Epithelial cell of proximal tubule (primary cell): ENCODE results near the gene CEP295NL. TPM values are rescaled to one million over a fixed set of nuclear protein-coding genes. Genes with fewer than 3 reads are reported as not detected.

ENCODE experiments used
- DNase-seq: peaks from one replicate; pipeline ENCODE4 v3.0.0-alpha.2; 2011; ENCODE audit warnings: low read depth
- H3K4me3 ChIP-seq: 2 replicates; pipeline ENCODE4 v1.5.1; 2011; ENCODE audit warnings: low read depth, mild to moderate bottlenecking, low read length
- total RNA-seq: library from RNA; depleted of rRNA; stranded (reverse); fragments of >200 nt; gene quantifications from 2 replicates; pipeline ENCODE4 v1.2.3, GENCODE V29; 2015
- TF ChIP-seq, protein P1 (sequence below): conservative IDR thresholded peaks from 2 replicates; pipeline ENCODE4 v1.5.1; 2012; ENCODE audit warnings: low read depth, mild to moderate bottlenecking, low read length

CEP295NL gene
- total RNA-seq, 1 donor from 2014 or later = 0.29 TPM

DNA sequence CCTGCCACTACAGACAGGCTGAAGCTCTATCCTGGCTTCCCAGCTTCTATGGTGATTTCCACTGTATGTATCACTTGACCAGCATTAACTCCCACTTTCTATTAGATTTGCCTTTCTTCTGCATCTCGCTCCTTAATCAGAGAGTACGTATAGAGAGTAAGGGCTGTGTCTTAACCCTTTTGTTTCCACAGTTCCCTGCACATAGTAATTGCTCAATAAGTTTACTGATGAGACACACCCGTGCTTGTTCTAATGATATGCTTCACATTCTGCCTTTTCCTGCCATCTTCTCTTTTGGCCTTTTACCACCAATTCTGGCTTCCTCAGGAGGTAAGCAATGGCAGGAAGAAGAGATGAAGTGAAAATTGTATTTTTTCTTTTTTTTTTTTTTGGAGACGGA is 41.8 kb downstream of the CEP295NL start:
- TF ChIP-seq, protein P1, sequence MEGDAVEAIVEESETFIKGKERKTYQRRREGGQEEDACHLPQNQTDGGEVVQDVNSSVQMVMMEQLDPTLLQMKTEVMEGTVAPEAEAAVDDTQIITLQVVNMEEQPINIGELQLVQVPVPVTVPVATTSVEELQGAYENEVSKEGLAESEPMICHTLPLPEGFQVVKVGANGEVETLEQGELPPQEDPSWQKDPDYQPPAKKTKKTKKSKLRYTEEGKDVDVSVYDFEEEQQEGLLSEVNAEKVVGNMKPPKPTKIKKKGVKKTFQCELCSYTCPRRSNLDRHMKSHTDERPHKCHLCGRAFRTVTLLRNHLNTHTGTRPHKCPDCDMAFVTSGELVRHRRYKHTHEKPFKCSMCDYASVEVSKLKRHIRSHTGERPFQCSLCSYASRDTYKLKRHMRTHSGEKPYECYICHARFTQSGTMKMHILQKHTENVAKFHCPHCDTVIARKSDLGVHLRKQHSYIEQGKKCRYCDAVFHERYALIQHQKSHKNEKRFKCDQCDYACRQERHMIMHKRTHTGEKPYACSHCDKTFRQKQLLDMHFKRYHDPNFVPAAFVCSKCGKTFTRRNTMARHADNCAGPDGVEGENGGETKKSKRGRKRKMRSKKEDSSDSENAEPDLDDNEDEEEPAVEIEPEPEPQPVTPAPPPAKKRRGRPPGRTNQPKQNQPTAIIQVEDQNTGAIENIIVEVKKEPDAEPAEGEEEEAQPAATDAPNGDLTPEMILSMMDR = no peak
- DNase-seq = no peak
- no peak overlapping the region for H3K4me3 ChIP-seq

DNA sequence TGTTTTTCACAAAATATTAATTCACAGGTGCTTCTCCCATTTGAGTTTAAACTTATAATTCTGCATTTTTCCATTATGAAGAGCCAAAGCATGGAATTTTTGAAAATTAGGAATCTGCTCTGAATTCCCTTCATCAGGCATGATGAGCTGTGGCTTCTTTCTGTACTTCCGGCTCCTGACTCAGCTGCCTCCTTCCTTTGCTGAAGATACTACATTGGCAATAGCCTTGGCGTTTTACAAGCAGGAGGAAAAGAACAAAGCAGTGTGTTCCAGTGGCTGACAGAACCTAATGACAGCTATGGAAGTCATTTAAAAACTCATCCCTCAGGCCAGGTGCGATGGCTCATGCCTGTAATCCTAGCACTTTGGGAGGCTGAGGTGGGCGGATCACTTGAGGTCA is 44.0 kb downstream of the CEP295NL start:
- TF ChIP-seq, protein P1 = no peak
- DNase-seq = no peak
- no peak overlapping the region for H3K4me3 ChIP-seq

DNA sequence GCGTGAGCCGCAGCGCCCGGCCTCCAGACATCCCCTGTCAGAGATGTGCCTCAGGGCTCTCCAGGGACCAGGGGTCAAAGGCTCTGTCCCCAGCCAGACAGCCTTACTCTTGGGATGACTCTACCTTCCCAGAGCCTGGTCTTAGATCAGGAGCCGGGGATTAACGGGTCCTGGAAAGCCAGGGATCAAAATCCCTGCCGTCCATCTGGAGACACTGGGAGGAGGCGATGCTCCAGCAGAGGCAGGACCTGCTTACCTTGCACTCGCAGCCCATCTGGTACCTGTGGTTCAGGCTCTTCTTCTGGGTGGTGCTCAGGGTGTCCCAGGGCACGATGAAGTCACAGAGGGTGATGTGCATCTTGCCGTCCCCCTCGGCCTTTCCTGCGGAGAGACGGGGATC is 45.7 kb downstream of the CEP295NL start:
- TF ChIP-seq, protein P1 = no peak
- DNase-seq = no peak
- H3K4me3 ChIP-seq = no peak overlapping the region

DNA sequence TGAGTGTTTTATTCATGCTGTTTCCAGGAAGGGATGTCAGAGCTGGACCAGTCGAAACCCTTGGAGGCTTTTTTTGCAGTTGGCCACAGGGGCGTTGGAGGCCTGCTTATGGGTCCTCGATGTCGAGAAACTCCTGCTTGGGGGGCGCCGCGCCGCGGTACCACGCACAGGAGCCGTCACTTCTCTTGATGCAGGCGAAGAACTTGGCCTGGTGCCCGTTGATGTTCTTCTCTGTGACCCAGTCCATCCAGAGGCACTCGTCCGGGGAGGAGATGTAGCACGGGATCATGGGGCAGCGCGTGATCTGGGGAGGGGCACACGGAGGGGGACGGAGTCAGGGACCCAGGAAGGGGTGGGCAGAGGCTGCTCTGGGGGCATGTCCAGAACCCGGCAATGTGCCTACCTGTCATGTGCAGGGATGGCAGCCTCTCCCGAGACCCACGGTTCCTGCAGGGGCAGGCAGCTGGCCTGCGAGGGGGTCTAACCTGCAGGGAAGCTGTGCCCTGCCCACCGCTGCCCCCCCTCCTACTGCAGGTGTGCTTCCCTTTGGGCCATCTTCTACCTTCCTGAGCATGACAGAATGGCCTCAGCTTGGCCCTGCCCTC is 47.3 kb downstream of the CEP295NL start:
- DNase-seq = no peak
- no peak overlapping the region for H3K4me3 ChIP-seq
- TF ChIP-seq, protein P1 = no peak

DNA sequence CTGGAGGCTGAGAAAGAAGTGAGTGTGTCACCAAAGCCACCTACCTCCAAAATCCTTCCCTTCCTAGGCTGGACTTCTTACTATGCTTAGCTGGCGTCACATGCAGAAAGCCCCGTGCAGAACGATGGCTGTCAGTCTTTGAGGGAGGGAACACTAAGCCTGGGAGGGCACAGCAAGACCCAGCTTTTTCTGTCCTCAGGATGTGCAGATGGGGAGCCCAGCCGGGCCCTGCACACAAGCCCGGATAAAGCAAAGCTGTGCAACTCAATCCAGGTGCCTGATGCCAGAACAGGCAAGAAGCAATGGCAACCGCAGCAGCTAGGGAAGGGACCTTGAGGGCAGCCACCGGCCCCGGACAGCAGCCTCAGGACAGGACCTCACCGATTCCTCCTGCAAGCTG is 48.5 kb downstream of the CEP295NL start:
- TF ChIP-seq, protein P1 = no peak
- no peak for DNase-seq
- H3K4me3 ChIP-seq = no peak overlapping the region

DNA sequence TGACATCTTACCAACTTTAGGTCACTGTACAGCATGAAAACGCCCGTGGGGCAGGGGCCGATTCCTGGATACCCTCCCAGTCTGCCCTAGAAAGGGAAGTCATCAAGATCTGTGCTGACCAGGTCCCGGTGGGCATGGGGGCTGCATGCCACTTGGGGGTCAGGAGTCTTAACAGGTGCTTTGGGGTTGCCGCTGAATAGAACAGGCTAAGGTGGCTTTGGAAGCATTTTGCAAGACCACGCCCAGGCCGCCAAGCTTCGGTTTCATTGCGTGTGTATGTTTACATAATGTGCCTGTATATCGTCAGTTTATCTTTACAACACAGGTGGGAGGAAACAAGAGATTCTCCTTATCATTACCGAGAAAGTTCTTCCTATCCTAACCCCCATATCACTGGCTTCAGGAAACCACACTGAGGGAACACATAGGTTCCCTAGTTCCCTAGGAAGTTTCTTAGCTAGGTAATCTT is 49.0 kb downstream of the CEP295NL start:
- DNase-seq = no peak
- no peak overlapping the region for H3K4me3 ChIP-seq
- TF ChIP-seq, protein P1 = no peak

DNA sequence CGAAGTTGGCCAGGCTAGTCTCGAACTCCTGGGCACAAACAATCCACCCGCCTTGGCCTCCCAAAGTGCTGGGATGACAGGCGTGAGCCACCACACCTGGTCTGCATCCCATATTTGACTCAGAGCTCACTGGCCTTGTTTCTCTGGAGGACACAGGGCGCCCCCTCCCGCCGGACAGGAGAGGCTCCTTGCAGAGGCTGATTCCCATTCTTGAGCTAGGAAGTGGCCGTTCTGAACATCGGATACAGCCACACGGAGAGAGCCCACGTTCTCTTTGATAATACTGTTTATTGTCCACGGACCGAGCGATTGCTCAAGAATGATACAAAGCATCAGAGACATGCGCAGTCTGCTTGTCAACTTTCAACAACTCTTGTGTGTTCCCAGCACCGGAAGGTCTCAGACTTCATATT is 50.3 kb downstream of the CEP295NL start:
- no peak overlapping the region for H3K4me3 ChIP-seq
- TF ChIP-seq, protein P1 = peak; percentile 30
- no peak for DNase-seq
